Measurements from ENCODE around the gene DNPH1. TPM values are rescaled to one million over a fixed set of nuclear protein-coding genes. Genes with fewer than 3 reads are reported as not detected.

The DNPH1 gene
- total and polyA plus RNA-seq, 9 of the 15 experiments (the other 6 are each of a cell fraction or from before 2014, with no cell fraction given), result 7.3 to 300 (median 68.7) TPM

- no peak for DNase-seq (ENCODE audit: extremely low read depth in 1 of 4, low spot score in 3 of 4)
- H3K9ac ChIP-seq (ENCODE audit: insufficient read depth in 1 of 2, low read depth in 2 of 2, low read length in 2 of 2), result peak overlapping the region in 1 of 2 experiments; percentile 56; a peak in 1 of 4 replicates
- TF ChIP-seq ZNF24 (IDR thresholded peaks at IDR 0.05) (peak; percentile 92), USF1 (CRISPR knock-in tag; IDR thresholded peaks at IDR 0.05) (0 out of 2 replicates have a peak, but pooled peaks have one; percentile 12), THRAP3 (IDR thresholded peaks at IDR 0.05; ENCODE audit: borderline replicate concordance) (no peak), THRB (CRISPR knock-in tag; conservative IDR thresholded peaks at IDR 0.05) (no peak), EZH2 (IDR thresholded peaks at IDR 0.05; ENCODE audit: borderline replicate concordance, low read depth, low read length) (no peak), ETV6 (IDR thresholded peaks at IDR 0.05; ENCODE audit: borderline replicate concordance in 1 of 2, low read depth in 2 of 2, low read length in 1 of 2) (no peak), ETV6 (CRISPR knock-in tag; IDR thresholded peaks at IDR 0.05; ENCODE audit: borderline replicate concordance) (no peak), HDAC8 (tag; IDR thresholded peaks at IDR 0.05) (no peak), ZNF354B (CRISPR knock-in tag; IDR thresholded peaks at IDR 0.05) (no peak), MCM2 (IDR thresholded peaks at IDR 0.05; ENCODE audit: low read depth) (no peak)
- TF ChIP-seq, protein P1, sequence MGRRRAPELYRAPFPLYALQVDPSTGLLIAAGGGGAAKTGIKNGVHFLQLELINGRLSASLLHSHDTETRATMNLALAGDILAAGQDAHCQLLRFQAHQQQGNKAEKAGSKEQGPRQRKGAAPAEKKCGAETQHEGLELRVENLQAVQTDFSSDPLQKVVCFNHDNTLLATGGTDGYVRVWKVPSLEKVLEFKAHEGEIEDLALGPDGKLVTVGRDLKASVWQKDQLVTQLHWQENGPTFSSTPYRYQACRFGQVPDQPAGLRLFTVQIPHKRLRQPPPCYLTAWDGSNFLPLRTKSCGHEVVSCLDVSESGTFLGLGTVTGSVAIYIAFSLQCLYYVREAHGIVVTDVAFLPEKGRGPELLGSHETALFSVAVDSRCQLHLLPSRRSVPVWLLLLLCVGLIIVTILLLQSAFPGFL (CRISPR knock-in tag; IDR thresholded peaks at IDR 0.05), result no peak
- in situ Hi-C loops (cut with MboI) (loop anchor here (5.0 kb wide), 1 partner anchor 230 kb away; no protein-coding TSS in a partner anchor), intact Hi-C loops (cut with micrococcal nuclease) (loop anchor here (5.0 to 10.0 kb wide), 3 partner anchors 135 to 813 kb away; no protein-coding TSS in a partner anchor)
- ChIA-PET CTCF (ENCODE audit: low intra/inter-chr PET ratio) (interaction anchor here (0.7 to 1.7 kb wide), 2 partner anchors 88 to 244 kb away, joined by 3 to 4 read pairs; no protein-coding TSS in a partner anchor), POLR2A (interaction anchor here (0.6 to 1.6 kb wide), 4 partner anchors 10 to 278 kb away, joined by 3 to 4 read pairs (median 4); partner anchors contain the start of genes DLK2 and PPP2R5D)
- no peaks in the 10 kb centered on the region for H3K9me3 ChIP-seq (replicated peaks; ENCODE audit: control insufficient read depth, insufficient read depth, low read depth, low read length)
- H3K4me2 ChIP-seq (ENCODE audit: insufficient read depth, low read length), result no peak overlapping the region
- H3K36me3 ChIP-seq (ENCODE audit: control insufficient read depth, insufficient read depth, low read length), result no peaks in the 10 kb centered on the region
- no peaks in the 10 kb centered on the region for H3K79me2 ChIP-seq (ENCODE audit: control insufficient read depth, insufficient read depth, low read length)
- FAIRE-seq, result no peak
- H3K9me1 ChIP-seq (ENCODE audit: control insufficient read depth, insufficient read depth, low read length), result no peaks in the 10 kb centered on the region
- no peak for ATAC-seq
- no peak overlapping the region for H2AFZ ChIP-seq (ENCODE audit: low read depth, low read length)
- peaks cover 3 to 27% of the 10 kb centered on the region in 2 experiments; a peak in 4 of 5 replicates for H3K4me1 ChIP-seq (replicated peaks in 1 of 2; ENCODE audit: control insufficient read depth in 2 of 2, insufficient read depth in 2 of 2, low read length in 2 of 2)
- WGBS (ENCODE audit: insufficient coverage, low coverage, missing lambda C conversion rate), result 40% methylated on average over 14 of the region's 14 CpGs
- no TSS peak for BruUV-seq (replicated peaks)
- peaks cover 4% of the 10 kb centered on the region; the same call in 1 of the 2 replicates for H4K20me1 ChIP-seq (replicated peaks; ENCODE audit: control insufficient read depth, insufficient read depth, low read length)
- H3K27ac ChIP-seq (ENCODE audit: extremely low read depth, low read depth, low read length), result no peak overlapping the region
- H3K4me3 ChIP-seq, result no peak overlapping the region
- peaks cover 11 to 28% of the 10 kb centered on the region in 2 experiments for H3K27me3 ChIP-seq (ENCODE audit: control insufficient read depth in 2 of 2, insufficient read depth in 2 of 2, low read length in 2 of 2)
These were observed 32.9 kb upstream of the DNPH1 start for GRCh38 chr6:43262000-43262779.
